HepG2 (cell line): Measurements from ENCODE around the gene ACYP2. TPM values are rescaled to one million over a fixed set of nuclear protein-coding genes. Genes with fewer than 3 reads are reported as not detected.

Experiments used
- E2F5 ChIP-seq: sonication (generic); formaldehyde crosslinking; conservative IDR thresholded peaks from 2 replicates; pipeline ENCODE4 v1.4.0; 2020; ENCODE audit warnings: missing genetic modification reagents
- GRHL1 ChIP-seq: sonication (generic); formaldehyde crosslinking; conservative IDR thresholded peaks from 2 replicates; pipeline ENCODE4 v1.8.0; 2022; ENCODE audit warnings: missing genetic modification reagents
- HIVEP1 ChIP-seq: sonication (generic); formaldehyde crosslinking; IDR thresholded peaks from 2 replicates; pipeline ENCODE4 v1.4.0; 2020; ENCODE audit warnings: mild to moderate bottlenecking, missing genetic modification reagents
- KLF11 ChIP-seq: IDR thresholded peaks from 2 replicates; pipeline ENCODE4 v1.6.1; 2016; ENCODE audit warnings: missing compliant biosample characterization
- RCOR2 ChIP-seq: IDR thresholded peaks from 2 replicates; pipeline ENCODE4 v1.6.1; 2016; ENCODE audit warnings: missing biosample characterization, missing genetic modification reagents
- STAG1 ChIP-seq: sonication (generic); formaldehyde crosslinking; IDR thresholded peaks from 2 replicates; pipeline ENCODE4 v1.4.0; 2020; ENCODE audit warnings: missing genetic modification reagents
- ZBTB2 ChIP-seq: sonication (generic); formaldehyde crosslinking; IDR thresholded peaks from 2 replicates; pipeline ENCODE4 v1.8.0; 2022; ENCODE audit warnings: low read depth, missing genetic modification reagents
- ZNF235 ChIP-seq: sonication (generic); formaldehyde crosslinking; IDR thresholded peaks from 2 replicates; pipeline ENCODE4 v1.8.1; 2023; ENCODE audit warnings: mild to moderate bottlenecking, missing genetic modification reagents, borderline replicate concordance
- ZNF496 ChIP-seq: sonication (generic); formaldehyde crosslinking; IDR thresholded peaks from 2 replicates; pipeline ENCODE4 v1.8.1; 2023; ENCODE audit warnings: mild to moderate bottlenecking, moderate library complexity, missing genetic modification reagents; ENCODE audit not compliant: insufficient replicate concordance
- ZNF713 ChIP-seq: sonication (generic); formaldehyde crosslinking; IDR thresholded peaks from 2 replicates; pipeline ENCODE4 v1.4.0; 2020; ENCODE audit warnings: mild to moderate bottlenecking, missing genetic modification reagents
- ZNF772 ChIP-seq: sonication (generic); formaldehyde crosslinking; IDR thresholded peaks from 2 replicates; pipeline ENCODE4 v1.5.0; 2020; ENCODE audit warnings: mild to moderate bottlenecking, missing genetic modification reagents
- ZNF883 ChIP-seq: sonication (generic); formaldehyde crosslinking; IDR thresholded peaks from 2 replicates; pipeline ENCODE4 v1.5.1; 2020; ENCODE audit warnings: mild to moderate bottlenecking, missing genetic modification reagents; ENCODE audit errors: not compliant biosample characterization
- polyA plus RNA-seq, 8 experiments: library from polyadenylated mRNA; depleted of rRNA in 3 of 8; stranded (reverse) in 7 of 8; unstranded in 1 of 8; fragments of >200 nt; fragmentation: Illumina TruSeq in 4 of 8; extraction: Trizol in 4 of 8; gene quantifications; 2 replicates each; pipeline versions ENCODE4 v1.2.1 to v1.2.3, GENCODE V29; 2011 to 2016; ENCODE audit warnings: low read depth in 4 of 8, missing spikeins in 1 of 8, mixed read lengths in 1 of 8; ENCODE audit not compliant: insufficient read depth in 1 of 8
- total RNA-seq, 5 experiments: library from RNA; depleted of rRNA; stranded (reverse); fragments of >200 nt; fragmentation: Illumina TruSeq; extraction: Trizol; gene quantifications; 2 replicates each; pipeline ENCODE4 v1.2.3, GENCODE V29; 2016; ENCODE audit warnings: low read depth in 1 of 5
- TF ChIP-seq, protein P1 (sequence below): sonication (generic); formaldehyde crosslinking; IDR thresholded peaks from one replicate; pipeline ENCODE4 v1.5.1; 2020; ENCODE audit warnings: mild to moderate bottlenecking, missing genetic modification reagents; ENCODE audit errors: not compliant biosample characterization
- TF ChIP-seq, protein P2 (sequence below): sonication (generic); formaldehyde crosslinking; IDR thresholded peaks from 2 replicates; pipeline ENCODE4 v1.4.0; 2020; ENCODE audit warnings: missing genetic modification reagents

Gene ACYP2
- total and polyA plus RNA-seq, 2 of the 13 experiments (the other 11 are each of a cell fraction or from before 2014, with no cell fraction given) = 12.3 to 12.7 TPM

- peak; percentile 53; the same call in 1 of the 2 replicates for TF ChIP-seq E2F5 (CRISPR knock-in tag)
- TF ChIP-seq GRHL1 (CRISPR knock-in tag) = no peak
- TF ChIP-seq, protein P1, sequence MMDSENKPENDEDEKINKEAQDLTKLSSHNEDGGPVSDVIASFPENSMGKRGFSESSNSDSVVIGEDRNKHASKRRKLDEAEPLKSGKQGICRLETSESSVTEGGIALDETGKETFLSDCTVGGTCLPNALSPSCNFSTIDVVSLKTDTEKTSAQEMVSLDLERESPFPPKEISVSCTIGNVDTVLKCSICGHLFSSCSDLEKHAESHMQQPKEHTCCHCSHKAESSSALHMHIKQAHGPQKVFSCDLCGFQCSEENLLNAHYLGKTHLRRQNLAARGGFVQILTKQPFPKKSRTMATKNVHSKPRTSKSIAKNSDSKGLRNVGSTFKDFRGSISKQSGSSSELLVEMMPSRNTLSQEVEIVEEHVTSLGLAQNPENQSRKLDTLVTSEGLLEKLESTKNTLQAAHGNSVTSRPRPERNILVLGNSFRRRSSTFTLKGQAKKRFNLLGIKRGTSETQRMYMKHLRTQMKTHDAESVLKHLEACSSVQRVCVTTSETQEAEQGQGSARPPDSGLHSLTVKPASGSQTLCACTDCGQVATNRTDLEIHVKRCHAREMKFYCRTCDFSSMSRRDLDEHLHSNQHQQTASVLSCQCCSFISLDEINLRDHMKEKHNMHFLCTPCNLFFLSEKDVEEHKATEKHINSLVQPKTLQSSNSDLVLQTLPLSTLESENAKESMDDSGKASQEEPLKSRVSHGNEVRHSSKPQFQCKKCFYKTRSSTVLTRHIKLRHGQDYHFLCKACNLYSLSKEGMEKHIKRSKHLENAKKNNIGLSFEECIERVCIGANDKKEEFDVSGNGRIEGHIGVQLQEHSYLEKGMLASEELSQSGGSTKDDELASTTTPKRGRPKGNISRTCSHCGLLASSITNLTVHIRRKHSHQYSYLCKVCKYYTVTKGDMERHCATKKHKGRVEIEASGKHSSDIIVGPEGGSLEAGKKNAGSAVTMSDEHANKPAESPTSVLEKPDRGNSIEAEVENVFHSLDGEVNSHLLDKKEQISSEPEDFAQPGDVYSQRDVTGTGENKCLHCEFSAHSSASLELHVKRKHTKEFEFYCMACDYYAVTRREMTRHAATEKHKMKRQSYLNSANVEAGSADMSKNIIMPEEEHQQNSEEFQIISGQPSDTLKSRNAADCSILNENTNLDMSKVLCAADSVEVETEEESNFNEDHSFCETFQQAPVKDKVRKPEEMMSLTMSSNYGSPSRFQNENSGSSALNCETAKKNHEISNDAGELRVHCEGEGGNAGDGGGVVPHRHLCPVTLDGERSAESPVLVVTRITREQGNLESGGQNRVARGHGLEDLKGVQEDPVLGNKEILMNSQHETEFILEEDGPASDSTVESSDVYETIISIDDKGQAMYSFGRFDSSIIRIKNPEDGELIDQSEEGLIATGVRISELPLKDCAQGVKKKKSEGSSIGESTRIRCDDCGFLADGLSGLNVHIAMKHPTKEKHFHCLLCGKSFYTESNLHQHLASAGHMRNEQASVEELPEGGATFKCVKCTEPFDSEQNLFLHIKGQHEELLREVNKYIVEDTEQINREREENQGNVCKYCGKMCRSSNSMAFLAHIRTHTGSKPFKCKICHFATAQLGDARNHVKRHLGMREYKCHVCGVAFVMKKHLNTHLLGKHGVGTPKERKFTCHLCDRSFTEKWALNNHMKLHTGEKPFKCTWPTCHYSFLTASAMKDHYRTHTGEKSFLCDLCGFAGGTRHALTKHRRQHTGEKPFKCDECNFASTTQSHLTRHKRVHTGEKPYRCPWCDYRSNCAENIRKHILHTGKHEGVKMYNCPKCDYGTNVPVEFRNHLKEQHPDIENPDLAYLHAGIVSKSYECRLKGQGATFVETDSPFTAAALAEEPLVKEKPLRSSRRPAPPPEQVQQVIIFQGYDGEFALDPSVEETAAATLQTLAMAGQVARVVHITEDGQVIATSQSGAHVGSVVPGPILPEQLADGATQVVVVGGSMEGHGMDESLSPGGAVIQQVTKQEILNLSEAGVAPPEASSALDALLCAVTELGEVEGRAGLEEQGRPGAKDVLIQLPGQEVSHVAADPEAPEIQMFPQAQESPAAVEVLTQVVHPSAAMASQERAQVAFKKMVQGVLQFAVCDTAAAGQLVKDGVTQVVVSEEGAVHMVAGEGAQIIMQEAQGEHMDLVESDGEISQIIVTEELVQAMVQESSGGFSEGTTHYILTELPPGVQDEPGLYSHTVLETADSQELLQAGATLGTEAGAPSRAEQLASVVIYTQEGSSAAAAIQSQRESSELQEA (CRISPR knock-in tag) = peak; percentile 91
- peak; percentile 97 for TF ChIP-seq ZNF883 (CRISPR knock-in tag)
- TF ChIP-seq, protein P2, sequence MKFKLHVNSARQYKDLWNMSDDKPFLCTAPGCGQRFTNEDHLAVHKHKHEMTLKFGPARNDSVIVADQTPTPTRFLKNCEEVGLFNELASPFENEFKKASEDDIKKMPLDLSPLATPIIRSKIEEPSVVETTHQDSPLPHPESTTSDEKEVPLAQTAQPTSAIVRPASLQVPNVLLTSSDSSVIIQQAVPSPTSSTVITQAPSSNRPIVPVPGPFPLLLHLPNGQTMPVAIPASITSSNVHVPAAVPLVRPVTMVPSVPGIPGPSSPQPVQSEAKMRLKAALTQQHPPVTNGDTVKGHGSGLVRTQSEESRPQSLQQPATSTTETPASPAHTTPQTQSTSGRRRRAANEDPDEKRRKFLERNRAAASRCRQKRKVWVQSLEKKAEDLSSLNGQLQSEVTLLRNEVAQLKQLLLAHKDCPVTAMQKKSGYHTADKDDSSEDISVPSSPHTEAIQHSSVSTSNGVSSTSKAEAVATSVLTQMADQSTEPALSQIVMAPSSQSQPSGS (CRISPR knock-in tag) = peak; percentile 43
- no peak; the same call in 1 of the 2 replicates for TF ChIP-seq ZNF713
- TF ChIP-seq ZNF772 (CRISPR knock-in tag) = peak; percentile 99
- no peak for TF ChIP-seq ZNF496 (CRISPR knock-in tag)
- TF ChIP-seq STAG1 = peak; percentile 50; the same call in 1 of the 2 replicates
- TF ChIP-seq RCOR2 (CRISPR knock-in tag) = peak; percentile 72
- peak; percentile 89 for TF ChIP-seq ZBTB2 (CRISPR knock-in tag)
- TF ChIP-seq KLF11 (CRISPR knock-in tag) = peak; percentile 91
- TF ChIP-seq HIVEP1 (CRISPR knock-in tag) = peak; percentile 97
- peak; percentile 90; the same call in 1 of the 2 replicates for TF ChIP-seq ZNF235
Measured at GRCh38 chr2:54115284-54116137, at the start of gene ACYP2 (continued).
